Posterior cingulate gyrus (tissue), 11 donors: ENCODE measurements around the gene SLC8B1.

ENCODE experiments used
- DNase-seq, 10 donors: peaks; one replicate each; pipeline versions ENCODE4 v3.0.0 to v3.0.0-alpha.2; 2020 to 2021; ENCODE audit warnings: mixed read lengths in 3 of 10
- intact Hi-C: fragments of 100-400 bp; cut with DNase I; formaldehyde crosslinking; loops from one replicate; pipeline ENCODE4 v1.15.1; 2023

SLC8B1 gene

DNA sequence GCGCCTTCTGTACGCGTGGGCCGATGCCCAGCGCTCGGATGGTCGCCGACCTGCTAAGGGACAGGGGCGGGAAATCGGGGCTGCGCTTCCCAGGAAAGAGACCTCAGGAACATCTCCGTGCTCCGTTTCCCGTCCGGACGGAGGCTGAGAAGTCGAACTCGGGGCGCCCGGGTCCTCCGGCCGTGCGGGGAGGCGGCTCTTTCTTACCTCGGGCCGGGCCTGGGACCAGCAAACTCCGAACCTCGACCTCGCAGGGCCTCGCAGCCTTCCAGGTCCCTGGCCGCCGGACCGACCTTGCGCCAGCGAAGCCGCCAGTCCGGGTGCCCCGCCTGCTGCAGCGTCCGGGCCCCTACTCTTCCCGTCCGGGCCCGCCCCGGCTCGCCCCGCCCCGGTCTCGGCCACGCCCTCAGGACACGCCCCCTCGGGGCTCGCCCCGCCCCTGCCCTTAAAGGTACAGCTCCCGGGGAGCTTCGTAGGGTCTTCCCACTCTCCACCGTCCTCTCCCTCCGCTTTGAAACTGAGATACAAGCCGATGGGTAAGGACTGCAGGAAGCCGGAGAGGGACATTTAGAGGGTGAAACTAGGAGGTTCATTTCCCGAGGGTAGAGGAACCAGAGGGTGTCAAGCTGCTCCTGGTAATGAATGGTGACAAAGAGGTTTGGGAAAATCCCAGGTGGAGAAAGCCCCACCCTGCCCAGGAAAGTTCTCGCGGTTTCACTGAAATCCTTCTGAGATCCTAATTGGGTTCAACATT is at the start of gene SLC8B1:
SLC8B1 (minus strand) TSS at position 324 of the 754 bp plus-strand sequence. CDS start 2,231 bp downstream, outside the sequence.
- peak; percentile 72 to 98 (median 89) for DNase-seq
- intact Hi-C loops, result loop anchor here (1.0 kb wide), 1 partner anchor 23 kb away; the partner anchor contains the start of gene PLBD2

DNA sequence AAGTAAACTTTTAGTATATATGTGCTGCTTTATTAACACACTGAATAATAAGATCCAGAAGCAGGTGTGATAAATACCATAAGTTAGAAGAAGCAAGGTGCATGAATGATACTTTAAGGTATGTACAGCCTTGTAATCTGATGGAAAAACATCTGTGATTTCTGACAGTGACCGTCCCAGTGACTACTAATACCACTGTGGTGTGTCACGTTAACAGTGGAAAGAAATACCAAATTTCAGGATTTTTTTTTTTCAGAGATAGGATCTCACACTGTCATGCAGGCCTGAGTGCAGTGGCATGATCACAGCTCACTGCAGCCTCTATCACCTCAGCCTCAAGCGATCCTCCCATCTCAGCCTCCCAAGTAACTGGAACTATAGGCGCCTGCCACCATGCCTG is 47.3 kb upstream of the SLC8B1 start:
- DNase-seq, result peak in 2 of 10 donors; percentile 25 to 30
- intact Hi-C loops, result no loop called here

DNA sequence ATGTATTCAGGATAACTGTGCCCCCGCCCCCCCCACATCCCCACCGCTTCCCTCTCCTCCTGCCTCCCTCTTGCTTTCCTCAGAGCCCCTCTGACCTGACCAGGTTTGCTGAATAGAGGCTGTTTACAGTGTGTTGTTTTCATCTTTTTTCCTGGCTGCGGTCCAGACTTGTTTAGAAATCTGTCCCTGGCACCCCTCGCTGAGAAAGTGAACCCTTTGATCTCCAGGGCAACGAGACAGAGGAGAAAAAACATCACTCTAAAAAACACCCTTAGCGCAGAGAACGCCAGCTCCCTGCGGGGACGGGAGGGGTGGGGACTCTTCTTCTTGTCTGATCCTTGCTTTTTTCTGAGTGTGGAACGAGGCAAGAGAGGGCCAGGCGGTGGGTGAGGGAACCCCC is 46.3 kb upstream of the SLC8B1 start:
- intact Hi-C loops, result no loop called here
- peak in 2 of 10 donors; percentile 9 to 50 for DNase-seq

DNA sequence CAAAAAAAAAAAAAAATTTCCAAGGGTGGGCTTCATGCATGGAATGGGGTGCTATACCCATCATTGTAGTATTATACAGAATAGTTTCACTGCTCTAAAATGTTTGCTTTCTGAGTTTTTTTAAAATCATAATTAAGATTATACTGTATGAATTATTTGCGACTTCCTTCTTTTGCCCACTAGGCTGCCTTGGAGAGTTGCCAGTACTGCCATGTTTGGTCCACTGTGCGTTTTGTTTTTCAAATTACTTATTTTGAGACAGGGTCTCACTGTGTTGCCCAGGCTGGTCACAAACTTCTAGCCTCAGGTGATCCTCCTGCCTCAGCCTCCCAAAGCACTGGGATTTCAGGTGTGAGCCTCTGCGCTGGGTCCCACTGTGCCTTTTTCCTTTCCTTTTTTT is 43.4 kb upstream of the SLC8B1 start:
- intact Hi-C loops, result no loop called here
- peak in 2 of 10 donors; percentile 2 to 4 for DNase-seq

DNA sequence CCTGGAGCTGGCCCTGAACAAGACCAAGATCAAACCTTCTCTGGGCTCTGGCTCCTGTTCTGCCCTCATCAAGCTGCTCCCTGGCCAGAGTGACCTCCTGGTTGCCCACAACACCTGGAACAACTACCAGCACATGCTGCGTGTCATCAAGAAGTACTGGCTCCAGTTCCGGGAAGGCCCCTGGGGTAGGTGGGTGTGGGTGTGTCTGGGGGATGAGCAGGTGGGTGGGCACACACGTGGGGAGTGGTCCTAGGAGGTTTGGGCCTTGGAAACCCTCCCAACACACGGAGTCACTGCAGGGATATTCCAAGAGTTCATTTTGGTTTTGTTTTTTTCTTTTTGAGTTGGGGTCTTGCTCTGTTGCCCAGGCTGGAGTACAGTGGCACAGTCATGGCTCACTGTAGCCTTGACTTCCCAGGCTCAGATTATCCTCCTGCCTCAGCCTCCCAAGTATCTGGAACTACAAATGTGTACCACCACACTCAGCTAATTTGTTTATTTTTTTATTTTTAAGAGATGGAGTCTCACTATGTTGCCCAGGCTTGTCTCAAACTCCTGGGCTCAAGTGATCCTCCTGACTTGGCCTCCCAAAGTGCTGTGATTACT is 40.0 kb upstream of the SLC8B1 start:
- peak in 1 of 10 donors; percentile 51 for DNase-seq
- intact Hi-C loops, result no loop called here

DNA sequence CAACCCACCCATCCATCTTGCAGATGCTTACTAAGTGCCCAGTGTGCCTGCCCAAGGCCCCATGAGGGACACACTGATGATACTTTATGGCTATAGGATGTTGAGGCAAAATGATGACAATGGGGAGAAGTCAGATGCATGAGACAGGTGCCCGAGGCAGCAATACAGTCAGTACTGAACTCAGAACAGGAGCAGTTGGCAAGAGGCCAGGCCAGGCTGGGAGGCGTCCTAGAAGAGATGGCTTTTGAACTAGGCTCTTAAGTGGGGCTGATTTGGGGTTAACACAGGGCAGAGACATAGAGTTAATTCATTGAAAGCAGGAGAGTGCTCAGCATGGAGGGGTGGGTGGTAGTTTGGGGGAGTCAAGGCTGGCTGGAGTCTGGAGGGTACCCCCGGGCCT is 39.1 kb upstream of the SLC8B1 start:
- intact Hi-C loops, result no loop called here
- DNase-seq, result peak in 1 of 10 donors; percentile 67

DNA sequence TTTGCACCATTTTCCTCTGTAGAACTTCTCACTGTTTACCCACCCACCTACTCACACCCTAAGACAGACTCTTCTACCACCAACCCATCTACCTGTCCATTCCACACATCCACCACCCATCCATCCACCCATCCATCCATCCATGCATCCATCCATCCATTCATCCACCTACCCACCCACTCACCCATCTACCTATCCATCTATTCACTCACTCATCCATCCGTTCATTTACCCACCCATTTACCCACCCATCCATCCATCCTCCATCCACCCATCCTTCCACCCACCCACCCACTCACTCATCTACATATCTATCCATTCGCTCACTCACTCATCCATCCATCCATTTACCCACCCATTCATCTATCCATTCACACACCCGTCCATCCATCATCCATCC is 38.5 kb upstream of the SLC8B1 start:
- intact Hi-C loops, result no loop called here
- DNase-seq, result no peak

DNA sequence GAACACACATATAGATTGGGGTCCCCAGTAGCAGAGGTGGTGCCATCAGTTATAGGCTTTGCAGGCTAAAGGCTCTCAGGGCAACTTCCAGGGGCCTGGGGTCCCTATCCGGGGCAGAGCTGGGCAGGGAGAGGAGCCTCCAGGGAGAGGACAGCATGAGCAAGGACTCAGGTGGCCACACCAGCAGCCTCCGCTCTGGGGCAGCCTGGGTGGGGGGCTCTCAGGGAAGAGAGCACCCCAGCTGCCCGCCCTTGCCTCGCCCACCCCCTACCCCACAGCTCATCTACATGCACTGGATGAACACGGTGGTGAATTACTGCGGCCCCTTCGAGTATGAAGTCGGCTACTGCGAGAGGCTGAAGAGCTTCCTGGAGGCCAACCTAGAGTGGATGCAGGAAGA is 37.5 kb upstream of the SLC8B1 start:
- intact Hi-C loops, result no loop called here
- DNase-seq, result peak in 1 of 10 donors; percentile 72

DNA sequence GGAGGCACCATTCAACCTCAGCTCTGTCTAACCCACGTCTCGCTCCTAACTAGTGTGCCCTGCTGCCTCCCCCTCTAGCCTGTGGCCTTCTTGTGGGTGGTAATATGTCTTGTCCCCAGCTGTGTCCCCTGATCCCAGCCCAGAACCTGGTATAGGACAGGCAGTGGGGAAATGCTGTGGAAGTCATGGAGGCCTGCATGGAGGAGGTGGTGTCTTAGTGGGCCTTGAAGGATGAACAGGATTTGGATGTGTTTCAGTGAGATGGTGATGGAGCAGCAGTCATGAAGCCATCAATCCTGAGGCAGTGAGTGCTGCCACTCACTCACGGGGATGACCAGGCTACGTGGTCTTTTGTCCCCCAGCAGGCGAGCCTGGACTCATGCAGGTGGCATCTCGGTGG is 36.9 kb upstream of the SLC8B1 start:
- DNase-seq, result peak in 1 of 10 donors; percentile 35
- intact Hi-C loops, result no loop called here

DNA sequence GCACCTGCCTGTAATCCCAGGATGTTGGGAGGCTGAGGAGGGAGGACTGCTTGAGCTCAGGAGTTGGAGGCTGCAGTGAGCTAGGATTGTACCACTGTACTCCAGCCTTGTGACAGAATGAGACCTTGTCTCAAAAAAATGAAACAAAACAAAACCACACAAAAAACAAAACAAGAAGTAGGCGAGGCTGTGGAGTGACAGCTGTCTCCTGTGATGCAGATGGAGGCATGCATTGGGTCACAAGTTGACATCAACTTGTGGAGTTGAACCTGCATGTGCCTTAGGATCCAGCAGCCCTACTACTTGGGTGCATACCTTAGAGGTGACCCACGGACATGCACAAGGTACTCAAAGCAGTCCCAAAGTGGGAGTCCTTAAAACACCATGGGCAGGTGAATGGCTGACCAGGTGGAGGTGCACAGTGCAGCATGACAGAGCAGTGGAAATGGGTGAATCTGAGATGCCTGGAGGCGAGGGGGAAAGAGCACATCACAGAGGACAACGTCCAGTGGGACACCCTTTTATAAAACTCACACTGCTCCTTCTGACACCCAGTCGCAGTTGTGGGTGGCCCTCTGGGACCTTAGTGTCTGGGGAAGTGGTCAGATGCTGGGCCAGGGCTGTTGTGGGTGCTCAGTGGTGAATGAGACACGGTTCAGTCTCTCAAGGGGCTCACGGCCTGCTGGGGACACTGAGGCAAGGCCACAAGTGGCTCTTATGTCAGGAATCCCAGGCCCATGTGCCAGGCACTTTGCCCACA is 36.2 kb upstream of the SLC8B1 start:
- DNase-seq, result peak in 2 of 10 donors; percentile 21 to 63
- intact Hi-C loops, result no loop called here

DNA sequence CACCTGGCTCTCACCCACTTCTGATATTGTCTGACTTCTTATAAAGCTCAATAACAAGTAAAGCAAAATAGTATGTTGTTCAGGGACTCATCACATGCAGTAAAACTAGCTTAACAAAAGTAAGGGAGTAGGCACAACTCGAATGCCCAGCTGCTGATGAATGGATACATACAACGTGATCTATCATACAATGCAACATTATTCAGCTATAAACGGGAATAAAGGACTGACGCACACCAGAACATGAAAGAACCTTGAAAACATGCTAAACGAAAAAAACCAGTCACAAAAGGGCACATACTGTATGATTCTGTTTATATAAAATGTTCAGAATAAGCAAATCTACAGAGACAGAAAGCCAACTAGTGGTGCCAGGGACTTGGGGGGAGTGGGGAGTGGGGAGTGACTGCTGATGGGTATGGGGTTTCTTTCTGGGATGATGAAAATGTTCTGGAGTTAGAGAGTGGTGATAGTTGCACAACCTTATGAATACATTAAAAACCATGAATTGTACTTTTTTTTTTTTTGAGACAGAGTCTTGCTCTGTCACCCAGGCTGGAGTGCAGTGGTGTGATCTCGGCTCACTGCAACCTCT is 34.6 kb upstream of the SLC8B1 start:
- peak in 1 of 10 donors; percentile 18 for DNase-seq
- intact Hi-C loops, result no loop called here

DNA sequence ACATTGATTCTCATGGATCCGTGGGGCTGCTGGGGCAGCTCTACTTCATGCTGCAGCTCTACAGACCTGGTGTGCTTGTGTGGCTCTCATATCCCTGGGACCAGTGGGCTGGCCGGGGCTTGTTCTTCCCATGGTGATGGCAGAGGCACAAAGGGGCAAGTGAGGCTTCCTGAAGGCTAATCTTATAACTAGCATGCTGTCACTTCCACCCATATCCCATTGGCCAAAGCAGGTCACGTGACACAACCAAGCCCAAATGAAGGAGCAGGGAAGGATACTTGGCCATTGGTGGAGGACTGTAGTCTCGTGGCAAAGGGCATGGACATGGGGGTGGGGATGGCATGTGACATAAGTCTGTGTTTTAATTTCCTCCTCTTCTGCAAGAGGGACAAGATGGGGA is 33.4 kb upstream of the SLC8B1 start:
- intact Hi-C loops, result no loop called here
- DNase-seq, result peak in 1 of 10 donors; percentile 57

DNA sequence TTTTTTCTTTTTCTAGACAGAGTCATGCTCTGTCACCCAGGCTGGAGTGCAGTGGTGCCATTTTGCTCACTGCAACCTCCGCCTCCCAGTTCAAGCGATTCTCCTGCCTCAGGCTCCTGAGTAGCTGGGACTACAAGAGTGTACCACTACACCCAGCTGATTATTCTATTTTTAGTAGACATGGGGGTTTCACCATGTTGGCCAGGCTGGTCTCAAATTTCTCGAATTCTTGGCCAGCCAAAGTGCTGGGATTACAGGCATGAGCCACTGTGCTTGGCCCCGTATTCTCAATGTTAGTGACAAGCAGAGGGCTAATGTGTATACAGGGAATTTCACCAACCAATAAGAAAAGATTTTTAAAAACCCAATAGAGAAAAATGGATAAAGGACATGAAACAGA is 31.9 kb upstream of the SLC8B1 start:
- intact Hi-C loops, result no loop called here

DNA sequence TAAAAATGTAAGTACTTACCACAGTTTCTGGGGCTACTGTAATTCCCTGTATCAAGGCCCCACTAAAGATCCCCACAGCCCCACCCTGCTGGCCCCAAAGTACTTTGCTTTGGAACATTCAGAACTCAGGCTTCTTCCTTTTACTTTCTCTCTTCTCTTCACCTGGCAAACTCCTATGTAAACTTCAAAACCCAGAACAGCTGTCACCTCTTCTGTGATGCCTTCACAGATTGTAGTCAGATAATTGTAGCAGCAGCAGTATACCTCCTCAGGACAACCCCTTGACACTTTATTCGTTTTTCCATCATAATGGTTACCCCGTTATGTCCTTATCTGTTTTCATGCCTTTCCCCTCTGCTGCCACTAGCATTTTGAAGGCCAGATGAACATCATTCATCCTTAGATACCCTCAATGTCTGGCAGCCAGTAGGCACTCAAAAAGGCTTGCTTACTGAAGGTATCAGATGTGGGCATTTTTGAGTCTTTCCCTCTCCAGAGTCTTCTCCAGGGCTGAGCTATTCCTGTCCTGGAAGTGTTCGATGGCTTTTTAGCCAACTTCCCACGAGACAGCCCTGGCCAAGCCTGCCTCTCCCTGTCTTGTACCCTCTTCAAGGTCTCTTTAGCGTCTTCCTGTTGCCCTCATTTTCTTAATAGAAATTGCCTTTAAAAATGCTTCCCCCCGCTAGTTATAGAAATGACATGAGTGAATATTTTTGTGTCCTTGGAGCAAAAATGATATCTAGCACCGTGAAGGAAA is 30.9 kb upstream of the SLC8B1 start:
- intact Hi-C loops, result no loop called here
- DNase-seq, result peak in 1 of 10 donors; percentile 41

More for the DNA sequence above, 31.9 kb upstream of the SLC8B1 start:
- DNase-seq, result peak in 1 of 10 donors; percentile 11

DNA sequence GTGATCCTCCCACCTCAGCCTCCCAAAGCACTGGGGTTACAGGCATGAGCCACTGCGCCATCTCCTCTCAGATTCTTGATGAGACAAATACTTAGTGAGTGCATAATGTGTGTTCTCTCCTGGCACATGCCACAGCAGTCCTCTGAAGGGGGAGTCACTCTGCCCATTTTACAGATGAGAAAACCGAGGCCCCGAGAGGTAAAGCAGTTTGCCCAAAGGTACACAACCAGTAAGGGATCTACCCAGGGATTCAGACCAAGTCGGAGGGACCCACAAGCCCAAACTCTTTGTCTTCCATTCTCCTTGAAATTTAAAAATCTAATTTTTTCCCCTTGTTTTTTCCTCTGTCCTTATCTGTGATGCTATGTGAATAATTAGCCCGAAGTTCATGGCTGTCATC is 29.8 kb upstream of the SLC8B1 start:
- intact Hi-C loops, result no loop called here
- DNase-seq, result no peak

DNA sequence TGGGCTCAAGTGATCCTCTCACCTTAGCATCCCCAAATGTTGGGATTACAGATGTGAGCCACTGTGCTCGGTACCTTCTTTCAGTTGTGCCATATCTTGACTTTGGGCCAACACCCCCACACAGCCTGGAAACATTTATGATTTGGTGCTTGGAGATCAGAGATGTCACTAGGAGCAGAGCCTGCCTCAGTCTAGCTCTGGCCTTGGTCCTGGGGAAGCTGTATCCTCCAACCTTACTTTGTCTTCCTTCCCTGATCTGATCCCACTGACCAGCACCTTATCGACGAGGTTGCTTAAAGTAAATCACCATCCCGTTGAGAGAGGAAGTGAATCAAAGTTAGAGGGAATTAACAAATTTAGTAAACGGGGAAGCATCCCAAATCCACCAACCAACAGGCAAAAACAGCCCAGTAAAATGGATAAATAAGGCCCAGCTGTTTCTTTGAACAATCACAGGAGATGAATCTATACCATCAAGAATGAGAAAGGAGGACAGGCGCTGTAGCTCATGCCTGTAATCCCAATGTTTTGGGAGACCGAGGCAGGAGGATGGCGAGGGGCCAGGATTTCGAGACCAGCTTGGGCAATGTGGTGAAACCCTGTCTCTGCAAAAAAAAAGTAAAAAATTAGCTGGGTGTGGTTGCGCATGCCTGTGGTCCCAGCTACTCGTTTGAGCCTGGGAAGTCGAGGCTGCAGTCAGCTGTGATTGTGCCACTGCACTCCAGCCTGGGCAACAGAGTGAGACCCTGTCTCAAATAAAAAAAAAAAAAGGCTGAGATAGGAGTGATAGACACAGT is 26.9 kb upstream of the SLC8B1 start:
- intact Hi-C loops, result no loop called here
- DNase-seq, result peak in 1 of 10 donors; percentile 64

DNA sequence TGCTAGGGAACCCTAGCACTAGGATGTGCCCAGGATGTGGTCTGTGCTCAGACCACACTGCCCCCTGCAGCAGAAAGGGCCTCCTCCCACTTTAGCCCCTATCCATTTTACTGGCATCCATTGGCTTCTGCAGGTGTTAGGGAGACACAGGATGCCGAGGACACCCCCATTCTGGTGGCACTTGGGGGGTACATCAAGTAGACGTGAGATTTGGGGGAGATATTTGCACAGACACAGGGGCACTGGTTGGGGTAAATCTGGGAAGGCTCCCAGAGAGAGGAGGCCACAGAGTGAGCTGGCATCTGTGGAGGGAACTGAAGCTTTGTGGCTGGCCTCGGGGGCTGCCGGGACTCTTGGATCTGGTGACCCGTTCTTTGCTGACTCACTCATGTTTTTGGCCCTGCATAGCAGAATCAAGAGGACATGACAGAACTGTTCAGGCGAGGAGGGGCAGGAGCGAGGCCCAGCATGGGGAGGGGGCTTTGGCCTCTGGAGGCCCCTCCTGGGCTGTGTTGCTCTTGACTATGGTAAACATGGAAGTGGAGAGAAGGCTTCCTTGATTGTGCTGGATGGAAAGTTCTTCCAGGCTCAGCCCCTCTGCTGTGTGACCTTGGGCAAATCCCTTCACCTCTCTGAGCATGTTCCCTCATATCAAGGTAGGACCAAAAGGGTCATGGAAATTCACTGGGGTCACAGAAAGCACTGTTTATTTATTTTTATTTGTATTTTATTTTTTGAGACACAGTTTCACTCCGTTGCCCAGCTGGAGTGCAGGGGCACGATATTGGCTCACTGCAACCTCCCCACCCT is 25.2 kb upstream of the SLC8B1 start:
- DNase-seq, result peak in 1 of 10 donors; percentile 80
- intact Hi-C loops, result no loop called here
